HG03060 (cell line): ENCODE measurements around the gene SHTN1.

ENCODE experiments used
- ATAC-seq: cut with Tn5 transposase; IDR thresholded peaks from one replicate; pipeline ENCODE4 v1.9.1; 2021; ENCODE audit warnings: low read depth, moderate number of reproducible peaks; ENCODE audit not compliant: unreplicated experiment

SHTN1 gene

DNA sequence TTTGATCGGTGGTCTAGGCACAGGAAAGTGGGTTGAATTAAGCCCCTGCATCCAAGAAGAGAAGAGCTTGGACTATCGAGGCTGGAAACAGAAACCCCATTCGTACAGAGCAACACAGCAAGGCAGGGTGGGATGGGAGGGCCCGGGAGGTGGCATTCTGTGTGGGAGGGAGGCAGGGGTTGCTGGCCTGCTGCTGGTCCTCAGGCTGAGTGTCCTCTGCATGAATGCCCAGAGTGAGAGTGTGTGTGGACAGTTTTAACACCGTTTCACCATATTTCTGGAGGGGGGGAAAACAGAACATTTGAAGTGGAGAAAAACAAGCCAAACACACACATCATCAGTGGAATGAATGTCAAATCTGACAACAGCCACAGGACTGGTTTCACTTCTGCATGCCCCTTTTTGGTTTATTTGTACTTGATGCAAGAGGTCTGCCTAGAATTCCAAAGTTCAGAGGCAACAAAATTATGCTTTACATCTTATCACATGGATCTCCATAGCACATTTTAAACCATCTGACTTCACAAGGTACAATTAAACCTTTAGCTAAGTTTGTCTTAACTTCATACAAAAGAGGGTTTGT, 166.8 kb downstream of the SHTN1 start:
- ATAC-seq: peak; percentile 82

DNA sequence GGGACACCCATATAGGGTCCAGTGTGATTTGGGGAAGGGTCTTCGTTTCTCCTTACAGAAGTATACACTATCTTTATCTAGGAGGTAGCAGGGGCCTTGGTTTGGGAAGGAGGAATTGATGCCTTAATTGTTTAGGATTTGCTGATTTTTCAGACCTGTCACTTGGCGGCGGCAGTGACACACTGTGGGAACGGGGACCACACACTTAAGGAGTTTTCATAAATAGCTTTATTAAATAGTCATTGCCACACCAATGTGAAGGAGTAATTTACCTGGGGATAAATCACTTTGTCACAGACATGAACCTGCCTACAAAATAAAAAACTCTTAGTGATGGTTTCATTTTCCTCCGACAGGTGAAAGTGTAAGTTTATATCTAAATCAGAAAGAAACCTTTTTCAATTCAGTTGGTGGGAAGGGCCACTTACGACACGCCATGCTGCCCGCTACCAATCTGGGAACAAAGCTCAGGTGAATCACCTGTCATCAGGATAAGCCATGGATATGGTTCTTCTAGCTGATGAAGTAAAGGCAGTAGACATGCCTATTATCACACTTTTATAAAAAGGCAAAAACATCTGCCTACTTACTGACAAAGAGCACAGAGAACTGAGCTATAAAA, 168.0 kb downstream of the SHTN1 start:
- ATAC-seq: no peak

DNA sequence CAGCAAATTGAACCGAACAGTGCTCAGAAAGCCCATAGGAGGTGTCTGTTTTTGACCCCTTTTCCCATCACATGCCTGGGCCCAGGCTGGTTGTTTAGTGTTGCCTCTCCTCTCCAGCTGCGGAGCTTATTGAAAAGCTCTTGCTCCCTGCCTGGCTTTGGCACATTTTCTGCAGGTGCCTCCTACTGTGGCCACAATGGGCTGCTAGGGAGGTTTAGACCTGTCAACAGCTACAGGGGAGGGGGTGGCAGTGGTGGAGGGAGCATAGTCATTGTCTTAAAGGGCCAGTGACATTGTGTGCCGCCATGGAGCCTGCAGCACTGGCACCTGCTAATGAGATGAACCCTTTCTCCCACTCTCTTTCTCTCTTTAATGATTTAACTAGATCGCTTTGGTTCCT, 168.9 kb downstream of the SHTN1 start:
- no peak for ATAC-seq

DNA sequence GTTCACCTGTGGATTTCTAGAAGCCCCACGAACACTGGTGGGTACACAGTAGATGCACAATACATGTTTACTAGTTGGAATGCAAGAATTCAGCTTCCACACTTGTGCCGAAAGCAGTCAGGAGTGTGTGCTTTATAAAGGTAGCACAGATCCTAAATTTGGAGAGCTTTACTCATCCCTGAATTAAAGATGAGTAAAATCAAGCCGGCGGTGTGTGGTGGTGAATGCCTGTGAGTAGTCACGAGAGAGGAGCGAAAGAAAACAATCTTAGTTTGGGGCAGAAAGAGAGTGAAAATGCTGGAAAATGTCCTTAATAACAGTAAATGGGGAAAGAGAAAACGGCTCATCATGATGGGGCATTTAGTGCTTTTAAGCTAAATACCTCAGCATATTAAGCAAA, 169.3 kb downstream of the SHTN1 start:
- no peak for ATAC-seq

DNA sequence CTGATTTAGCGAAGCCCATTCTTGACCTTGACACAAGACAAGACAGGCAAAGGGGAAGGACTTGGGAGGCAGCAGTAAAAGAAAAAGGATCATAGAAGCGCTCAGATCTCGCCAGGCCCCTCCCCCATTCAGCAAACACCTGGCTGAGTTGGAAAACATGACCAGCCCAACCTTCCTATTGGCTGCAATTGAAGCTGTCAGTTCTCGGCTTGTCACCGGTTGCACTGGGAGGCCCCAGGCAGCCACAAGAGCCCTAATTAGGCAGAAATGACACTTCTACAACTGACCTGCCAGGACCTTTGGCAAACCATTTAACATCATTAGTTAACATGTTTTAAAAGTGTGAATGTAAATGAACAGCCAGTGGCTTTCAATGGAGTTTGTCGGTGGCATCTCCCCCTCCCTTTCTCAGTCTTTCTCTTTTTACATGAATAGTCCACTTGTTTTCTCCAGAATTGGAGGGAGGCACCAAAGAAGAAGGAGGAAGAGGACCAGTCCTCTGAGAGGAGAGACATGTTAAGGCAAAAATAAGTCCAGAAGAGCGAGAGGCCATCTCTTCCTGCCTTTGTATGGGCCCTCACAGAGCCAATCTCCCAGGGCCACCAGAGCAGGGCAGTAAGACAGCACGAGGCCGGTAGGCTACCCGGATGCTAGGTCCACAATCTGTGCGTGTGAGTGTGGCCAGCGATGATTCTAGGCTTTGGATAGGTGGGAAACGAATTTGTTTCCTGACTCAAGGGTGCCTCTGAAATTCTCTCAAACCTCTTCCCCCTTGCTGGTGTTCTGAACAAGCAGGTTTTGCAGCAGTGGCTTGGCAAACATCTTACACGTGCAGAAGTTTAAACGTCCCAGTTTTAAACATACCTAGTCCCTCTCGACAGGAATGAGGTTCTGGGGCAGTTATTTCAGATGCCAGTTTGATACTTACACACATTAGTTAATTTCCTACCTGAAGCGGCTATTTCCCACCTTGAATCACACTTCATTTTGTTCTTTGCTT, 170.7 kb downstream of the SHTN1 start:
- ATAC-seq: no peak

DNA sequence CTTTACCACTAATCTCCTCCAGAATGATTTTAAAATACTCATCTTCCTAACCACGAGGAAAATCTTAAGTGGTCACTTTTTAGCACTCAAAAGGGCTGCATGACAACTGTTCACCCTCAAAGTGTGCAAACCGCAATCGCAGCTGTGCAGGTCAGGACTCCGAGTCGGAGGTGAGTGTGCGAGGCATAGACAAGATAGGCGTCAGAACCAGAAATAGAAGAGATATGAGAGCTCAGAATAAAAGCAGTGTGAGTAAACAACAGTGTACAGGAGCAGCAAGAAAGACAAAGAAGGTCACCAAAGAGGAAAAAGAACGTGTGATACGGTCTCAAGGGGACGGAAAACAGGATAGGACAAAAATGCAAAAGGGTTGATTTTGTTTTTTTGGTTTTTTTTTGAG, 173.2 kb downstream of the SHTN1 start:
- ATAC-seq: no peak
